Heart left ventricle (tissue), 16 donors: ENCODE results near the gene NFKB1. TPM values are rescaled to one million over a fixed set of nuclear protein-coding genes. Genes with fewer than 3 reads are reported as not detected.

Source experiments
- ATAC-seq, 4 donors: fragments of 200-7000 bp; cut with Tn5 transposase; one replicate each; pipeline ENCODE4 v1.9.1; 2020 to 2022; ENCODE audit warnings: moderate library complexity in 4 of 4, mild to moderate bottlenecking in 3 of 4, moderate number of reproducible peaks in 1 of 4
- DNase-seq, 5 donors: peaks; one replicate each; pipeline ENCODE4 v3.0.0-alpha.2; 2020
- H3K27ac ChIP-seq, 12 donors: fragments of 200-600 bp; sonication (generic) in 4 of 12; one replicate each; pipeline versions ENCODE4 v1.5.0 to v1.8.0; 2016 to 2022; ENCODE audit warnings: mild to moderate bottlenecking in 2 of 12
- H3K27me3 ChIP-seq, 9 donors: fragments of 200-600 bp; sonication (generic) in 2 of 9; one replicate each; pipeline versions ENCODE4 v1.5.1 to v1.8.0; 2016 to 2022; ENCODE audit warnings: mild to moderate bottlenecking in 3 of 9
- H3K36me3 ChIP-seq, 9 donors: fragments of 200-600 bp; sonication (generic) in 2 of 9; one replicate each; pipeline versions ENCODE4 v1.5.0 to v1.8.0; 2018 to 2022; ENCODE audit warnings: mild to moderate bottlenecking in 2 of 9
- H3K4me1 ChIP-seq, 12 donors: fragments of 200-600 bp; sonication (generic) in 4 of 12; one replicate each; pipeline versions ENCODE4 v1.5.0 to v1.8.0; 2016 to 2022; ENCODE audit warnings: mild to moderate bottlenecking in 3 of 12
- H3K4me3 ChIP-seq, 12 donors: fragments of 200-600 bp; sonication (generic) in 4 of 12; one replicate each; pipeline versions ENCODE4 v1.5.0 to v1.8.0; 2017 to 2022; ENCODE audit warnings: mild to moderate bottlenecking in 9 of 12, moderate library complexity in 4 of 12
- H3K9me3 ChIP-seq, 12 donors: fragments of 200-600 bp; sonication (generic) in 4 of 12; one replicate each; pipeline versions ENCODE4 v1.5.0 to v1.8.0; 2016 to 2022; ENCODE audit warnings: mild to moderate bottlenecking in 1 of 12
- POLR2A ChIP-seq, 2 donors: fragments of 450-650 bp; IDR thresholded peaks; one replicate each; pipeline ENCODE4 v1.6.1; 2017; ENCODE audit warnings: antibody characterized with exemption in 2 of 2, mild to moderate bottlenecking in 2 of 2, moderate library complexity in 2 of 2
- WGBS, 4 donors: extraction: QIAGEN DNeasy Blood & Tissue Kit in 2 of 4; methylation state at CpG; one replicate each; pipeline versions ENCODE4 v1.1.5 to v1.1.7; 2013 to 2018; 5-methylcytosine and 5-hydroxymethylcytosine counted together
- intact Hi-C, 10 donors: fragments of 100-400 bp; cut with DNase I; formaldehyde crosslinking; loops; one replicate each; pipeline versions ENCODE4 v1.11.1 to v1.14.2; 2022
- polyA plus RNA-seq, 2 donors: library from polyadenylated mRNA; stranded (reverse); fragments of 200-250 nt; gene quantifications; one replicate each; pipeline ENCODE4 v1.2.3, GENCODE V29; 2013
- total RNA-seq, 9 donors: library from RNA; depleted of rRNA in 2 of 9; stranded (reverse); fragments of >200 nt in 2 of 9; fragmentation: NEBNext Ultra II Directional in 3 of 9; extraction: Animal tissue kit (Norgen Biotek cat#: 25700) in 3 of 9; gene quantifications; one replicate each; pipeline versions ENCODE4 v1.1.0 to v1.2.4, GENCODE V29; 2016 to 2023
- TF ChIP-seq, protein P1 (sequence below), 12 donors: fragments of 200-600 bp; sonication (generic) in 4 of 12; IDR thresholded peaks; one replicate each; pipeline versions ENCODE4 v1.5.0 to v1.8.0; 2018 to 2022; ENCODE audit warnings: antibody characterized with exemption in 12 of 12, mild to moderate bottlenecking in 5 of 12
- donor health status: ischemic (EF 13 %, LVEDD 7.1; RV severe dilation, severe dysfunction).
- donor health status: healthy with polysubstance abuse.
- donor health status: DM: no; HTN: yes; CAD: no.
- donor health status: DM: no; HTN: no; CAD: no.
- donor health status: ischemic (EF 25% LVEDD 6.9; RV normal size, moderate dysfunction).
- donor health status: ischemic (EF 25% LVEDD 5.7; RV mildly dilated, moderate dysfunction).
- donor health status: healthy.
- donor health status: DM: yes; HTN: yes; CAD: no.
- donor health status: ischemic (EF 35%, LVEDD 5.7; RV mildly dilated, moderate dysfunction).
- donor health status: nonischemic (EF 11% LVEDD 7.7; RV severe dilation, severe dysfunction).
- donor health status: DM: yes; HTN: yes; CAD: no.
- donor health status: PGD.
- donor health status: ischemic (EF 29% LVEDD 5.4; RV normal size, mild dysfunction).
- donor health status: nonischemic (EF 23%, LVEDD 6.1; RV moderate dilation, normal function).

The NFKB1 gene
- total and polyA plus RNA-seq, 11 donors: 4.8 to 34.1 (median 19.2) TPM

DNA sequence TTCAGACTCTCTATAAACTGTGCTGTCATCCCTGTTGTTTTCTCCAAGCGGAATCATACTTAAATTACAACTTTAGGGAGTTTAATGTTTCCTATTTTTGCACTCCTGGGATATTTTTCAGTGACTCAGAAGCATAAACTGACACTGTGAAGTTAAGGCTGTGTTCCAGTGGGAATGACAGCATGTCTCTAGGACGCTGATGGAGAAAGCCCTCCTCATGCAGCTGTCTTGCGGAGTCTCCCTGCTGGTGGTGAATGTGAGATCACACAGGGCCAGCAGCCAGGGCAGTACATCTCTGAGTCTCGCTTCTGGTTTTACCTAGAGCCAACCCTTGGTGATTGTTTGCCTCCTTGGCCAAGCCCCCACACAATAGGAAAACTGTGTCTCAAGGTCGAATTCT is 53.3 kb downstream of the NFKB1 start:
- Histone ChIP-seq H3K4me3 (no peak overlapping the region), H3K27me3 (no peaks in the 10 kb centered on the region), H3K4me1 (peaks cover 0 to 58% (median 28%) of the 10 kb centered on the region in 12 donors), H3K36me3 (peaks cover 0 to 5% (median 0%) of the 10 kb centered on the region in 9 donors), H3K27ac (peak overlapping the region in 3 of 12 donors; percentile 3 to 36 (median 25)), H3K9me3 (no peaks in the 10 kb centered on the region)
- intact Hi-C loops: loop anchor here in 2 of 10 donors (5.0 to 10.0 kb wide), 2 partner anchors 50 to 52 kb away; partner anchors contain the start of gene NFKB1 (in 2 of the 2)
- WGBS, 4 donors: 56 to 67% (median 63%) methylated on average over 4 to 5 of the region's 5 CpGs
- ATAC-seq (peak; percentile 75 to 96 (median 88)), DNase-seq (peak; percentile 49 to 74 (median 61))
- TF ChIP-seq, protein P1, sequence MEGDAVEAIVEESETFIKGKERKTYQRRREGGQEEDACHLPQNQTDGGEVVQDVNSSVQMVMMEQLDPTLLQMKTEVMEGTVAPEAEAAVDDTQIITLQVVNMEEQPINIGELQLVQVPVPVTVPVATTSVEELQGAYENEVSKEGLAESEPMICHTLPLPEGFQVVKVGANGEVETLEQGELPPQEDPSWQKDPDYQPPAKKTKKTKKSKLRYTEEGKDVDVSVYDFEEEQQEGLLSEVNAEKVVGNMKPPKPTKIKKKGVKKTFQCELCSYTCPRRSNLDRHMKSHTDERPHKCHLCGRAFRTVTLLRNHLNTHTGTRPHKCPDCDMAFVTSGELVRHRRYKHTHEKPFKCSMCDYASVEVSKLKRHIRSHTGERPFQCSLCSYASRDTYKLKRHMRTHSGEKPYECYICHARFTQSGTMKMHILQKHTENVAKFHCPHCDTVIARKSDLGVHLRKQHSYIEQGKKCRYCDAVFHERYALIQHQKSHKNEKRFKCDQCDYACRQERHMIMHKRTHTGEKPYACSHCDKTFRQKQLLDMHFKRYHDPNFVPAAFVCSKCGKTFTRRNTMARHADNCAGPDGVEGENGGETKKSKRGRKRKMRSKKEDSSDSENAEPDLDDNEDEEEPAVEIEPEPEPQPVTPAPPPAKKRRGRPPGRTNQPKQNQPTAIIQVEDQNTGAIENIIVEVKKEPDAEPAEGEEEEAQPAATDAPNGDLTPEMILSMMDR (IDR thresholded peaks at IDR 0.05): no peak

DNA sequence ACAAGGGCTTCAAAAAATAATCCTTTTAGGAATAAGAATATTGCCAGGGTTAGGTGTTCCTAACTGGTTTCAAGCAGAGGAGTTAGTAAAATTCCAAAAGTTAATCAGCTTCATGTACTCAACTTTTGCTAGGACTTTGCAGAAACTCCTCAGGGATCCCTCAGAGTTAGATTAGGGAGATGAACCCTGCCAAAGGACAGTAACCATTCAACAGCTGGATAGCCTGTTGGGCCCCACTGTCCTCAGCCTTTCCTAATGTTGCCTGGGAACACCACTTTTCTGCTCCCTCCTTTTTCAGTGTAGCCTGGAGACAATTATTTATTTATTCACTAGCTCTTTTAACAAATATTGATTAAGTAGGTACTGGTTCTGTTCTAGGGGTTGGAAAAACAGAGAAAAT is 53.8 kb downstream of the NFKB1 start:
- Histone ChIP-seq H3K27ac (peak overlapping the region in 3 of 12 donors; percentile 3 to 36 (median 25)), H3K4me3 (no peak overlapping the region), H3K4me1 (peaks cover 0 to 64% (median 28%) of the 10 kb centered on the region in 12 donors), H3K27me3 (no peaks in the 10 kb centered on the region), H3K36me3 (peaks cover 0 to 5% (median 0%) of the 10 kb centered on the region in 9 donors), H3K9me3 (no peaks in the 10 kb centered on the region)
- ATAC-seq: peak; percentile 30 to 75 (median 54)
- TF ChIP-seq POLR2A (IDR thresholded peaks at IDR 0.05): no peak
- TF ChIP-seq, protein P1 (IDR thresholded peaks at IDR 0.05): no peak
- intact Hi-C loops: loop anchor here in 3 of 10 donors (5.0 to 10.0 kb wide), 2 partner anchors 50 to 53 kb away; partner anchors contain the start of gene NFKB1 (in 3 of the 3)
- no peak for DNase-seq

DNA sequence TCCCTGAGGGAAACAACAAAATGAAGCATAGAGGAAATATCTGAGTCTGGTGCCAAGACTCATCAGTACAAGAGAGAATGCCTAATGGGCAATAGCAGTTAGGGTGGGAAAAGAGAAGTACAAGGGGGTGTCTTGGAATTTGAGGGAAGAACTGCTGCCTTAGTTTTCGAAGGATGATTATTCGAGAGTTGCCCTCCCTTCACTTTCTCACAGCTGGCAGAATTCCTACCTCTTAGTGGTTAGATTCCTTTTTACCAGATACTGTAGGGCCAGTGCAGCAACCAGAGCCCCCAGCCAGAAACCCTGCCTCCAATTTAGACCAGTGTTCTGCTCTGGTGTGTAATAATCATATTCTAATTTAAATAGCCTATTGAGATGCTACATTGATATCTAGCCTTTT is 56.5 kb downstream of the NFKB1 start:
- no peak for DNase-seq
- Histone ChIP-seq H3K9me3 (no peaks in the 10 kb centered on the region), H3K4me1 (peaks cover 0 to 67% (median 37%) of the 10 kb centered on the region in 12 donors), H3K4me3 (no peak overlapping the region), H3K27ac (no peak overlapping the region), H3K27me3 (no peaks in the 10 kb centered on the region), H3K36me3 (no peaks in the 10 kb centered on the region)
- WGBS, 4 donors: 60 to 69% (median 65%) methylated on average over 2 of the region's 2 CpGs
- intact Hi-C loops: loop anchor here in 2 of 10 donors (5.0 to 10.0 kb wide), 2 partner anchors 53 to 55 kb away; partner anchors contain the start of gene NFKB1 (in 2 of the 2)
- no peak for ATAC-seq
- no peak for TF ChIP-seq POLR2A (IDR thresholded peaks at IDR 0.05)
- TF ChIP-seq, protein P1 (IDR thresholded peaks at IDR 0.05): no peak

DNA sequence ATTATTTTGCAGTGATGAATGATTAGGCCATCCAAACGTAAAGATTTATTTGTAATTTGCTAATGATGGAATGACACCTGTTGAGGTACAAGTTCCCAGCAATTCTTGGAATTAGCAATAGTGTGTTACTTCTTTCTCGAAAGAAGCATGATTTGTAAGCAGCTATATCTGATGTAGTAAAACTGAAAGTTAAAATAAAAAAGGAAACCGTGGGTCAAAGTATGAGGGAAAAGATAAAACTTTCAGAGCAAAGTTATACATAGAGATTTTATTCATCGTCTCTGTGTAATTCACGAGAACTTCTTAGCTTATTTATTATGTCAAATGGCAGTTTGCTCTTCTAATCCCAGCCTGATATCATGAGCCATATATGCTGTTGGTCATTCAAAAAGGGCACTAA is 59.0 kb downstream of the NFKB1 start:
- H3K9me3 ChIP-seq: no peaks in the 10 kb centered on the region
- peaks cover 0 to 47% (median 15%) of the 10 kb centered on the region in 12 donors for H3K4me1 ChIP-seq
- ATAC-seq (no peak), DNase-seq (no peak)
- peak overlapping the region in 3 of 12 donors; percentile 2 to 9 (median 6) for H3K4me3 ChIP-seq
- intact Hi-C loops: no loop called here
- peak overlapping the region in 1 of 12 donors; percentile 59 for H3K27ac ChIP-seq
- H3K27me3 ChIP-seq: no peaks in the 10 kb centered on the region
- 50 to 63% (median 58%) methylated on average over 5 of the region's 5 CpGs for WGBS, 4 donors
- TF ChIP-seq POLR2A (IDR thresholded peaks at IDR 0.05): no peak
- TF ChIP-seq, protein P1 (IDR thresholded peaks at IDR 0.05): no peak
- no peaks in the 10 kb centered on the region for H3K36me3 ChIP-seq
